SIG-M5 (cell line): ENCODE data around the gene TBX5.
"Not testable (repeated sequence)": the region's sequence is repeated elsewhere in the genome, so short reads cannot be mapped to it uniquely, and the experiment has no call there.

Experiments
- DNase-seq: peaks from one replicate; lab custom pipeline; 2025; lab: John Stamatoyannopoulos, UW

The TBX5 gene

GRCh38 chr12:114371733-114372132 lies 34.2 kb downstream of the TBX5 start:
- no peak for DNase-seq

GRCh38 chr12:114371250-114371649 lies 34.7 kb downstream of the TBX5 start:
- no peak for DNase-seq

GRCh38 chr12:114368685-114369452 lies 37.1 kb downstream of the TBX5 start:
- no peak for DNase-seq

- DNase-seq = no peak
Measured at GRCh38 chr12:114361992-114362391, 44.0 kb downstream of the TBX5 start.

- no peak for DNase-seq
Measured at GRCh38 chr12:114361545-114361944, 44.4 kb downstream of the TBX5 start.

GRCh38 chr12:114360485-114360884 lies 45.5 kb downstream of the TBX5 start:
- DNase-seq = no peak

- no peak for DNase-seq
Measured at GRCh38 chr12:114355389-114356088, 50.4 kb downstream of the TBX5 start.

GRCh38 chr12:114349239-114349638 lies 56.7 kb downstream of the TBX5 start:
- DNase-seq = not testable (repeated sequence)

GRCh38 chr12:114347861-114348260 lies 58.1 kb downstream of the TBX5 start:
- DNase-seq = no peak

GRCh38 chr12:114344831-114345230 lies 61.1 kb downstream of the TBX5 start:
- DNase-seq = no peak

- DNase-seq = no peak
Measured at GRCh38 chr12:114344303-114344663, 61.7 kb downstream of the TBX5 start.

GRCh38 chr12:114343585-114344302 lies 62.2 kb downstream of the TBX5 start:
- DNase-seq = no peak

- no peak for DNase-seq
Measured at GRCh38 chr12:114342656-114343055, 63.3 kb downstream of the TBX5 start.

GRCh38 chr12:114341635-114342034 lies 64.3 kb downstream of the TBX5 start:
- no peak for DNase-seq

GRCh38 chr12:114340231-114340630 lies 65.7 kb downstream of the TBX5 start:
- no peak for DNase-seq

GRCh38 chr12:114339626-114340025 lies 66.3 kb downstream of the TBX5 start:
- no peak for DNase-seq

- no peak for DNase-seq
Measured at GRCh38 chr12:114335607-114336006, 70.3 kb downstream of the TBX5 start.

GRCh38 chr12:114334395-114334794 lies 71.5 kb downstream of the TBX5 start:
- DNase-seq = no peak

- no peak for DNase-seq
Measured at GRCh38 chr12:114328292-114328691, 77.7 kb downstream of the TBX5 start.

- no peak for DNase-seq
Measured at GRCh38 chr12:114327765-114328164, 78.2 kb downstream of the TBX5 start.

- no peak for DNase-seq
Measured at GRCh38 chr12:114321524-114321923, 84.4 kb downstream of the TBX5 start.

GRCh38 chr12:114320968-114321367 lies 85.0 kb downstream of the TBX5 start:
- no peak for DNase-seq

GRCh38 chr12:114320101-114320500 lies 85.8 kb downstream of the TBX5 start:
- no peak for DNase-seq
